PC-9 (cell line): Measurements from ENCODE around the gene HS3ST4. TPM values are rescaled to one million over a fixed set of nuclear protein-coding genes. Genes with fewer than 3 reads are reported as not detected.

ENCODE experiments used
- BruUV-seq: library from RNA; stranded (reverse); fragments of 400-500 nt; replicated peaks from 2 replicates; lab custom pipeline; 2021; lab: Mats Ljungman, UMichigan
- CTCF ChIA-PET: fragments of 300-600 bp; sonication (Branson Sonifier 250); formaldehyde crosslinking; loops from one replicate; lab custom pipeline; 2022; ENCODE audit warnings: antibody characterized with exemption; lab: Charles Lee
- POLR2A ChIA-PET: fragments of 300-600 bp; sonication (Branson Sonifier 250); formaldehyde crosslinking; loops from one replicate; lab custom pipeline; 2022; ENCODE audit warnings: antibody characterized with exemption; ENCODE audit not compliant: unreplicated experiment; lab: Charles Lee
- DNase-seq, 2 experiments: peaks; one replicate each; pipeline versions ENCODE4 v3.0.0 to v3.0.0-alpha.2; 2015 to 2022; ENCODE audit warnings: mixed read lengths in 1 of 2
- H2AFZ ChIP-seq: fragments of 200-600 bp; sonication (generic); 2 replicates; pipeline ENCODE4 v1.8.1; 2017; ENCODE audit warnings: antibody characterized with exemption
- H3F3A ChIP-seq: fragments of 200-600 bp; sonication (generic); 2 replicates; pipeline ENCODE4 v1.8.1; 2017; ENCODE audit warnings: antibody characterized with exemption, mild to moderate bottlenecking, low read depth; ENCODE audit not compliant: insufficient read depth
- H3K27ac ChIP-seq: fragments of 200-600 bp; sonication (generic); 2 replicates; pipeline ENCODE4 v1.6.1; 2016; ENCODE audit warnings: mixed run types
- H3K27me3 ChIP-seq: fragments of 200-600 bp; sonication (generic); 2 replicates; pipeline ENCODE4 v1.6.1; 2016; ENCODE audit warnings: low read depth, mixed run types; ENCODE audit not compliant: insufficient read depth
- H3K36me3 ChIP-seq: fragments of 200-600 bp; sonication (generic); 2 replicates; pipeline ENCODE4 v1.6.1; 2016; ENCODE audit warnings: low read depth, mixed run types
- H3K4me1 ChIP-seq: fragments of 200-600 bp; sonication (generic); replicated peaks from 2 replicates; pipeline ENCODE4 v1.6.1; 2016; ENCODE audit warnings: mixed run types; ENCODE audit not compliant: insufficient read depth
- H3K4me2 ChIP-seq: fragments of 200-600 bp; sonication (generic); 2 replicates; pipeline ENCODE4 v1.6.1; 2017; ENCODE audit warnings: mixed run types
- H3K4me3 ChIP-seq: fragments of 200-600 bp; sonication (generic); 2 replicates; pipeline ENCODE4 v1.6.1; 2016; ENCODE audit warnings: mixed run types
- H3K79me2 ChIP-seq: fragments of 200-600 bp; sonication (generic); 2 replicates; pipeline ENCODE4 v1.6.1; 2017; ENCODE audit warnings: low read depth, mixed run types
- H3K9me2 ChIP-seq: fragments of 200-600 bp; sonication (generic); 2 replicates; pipeline ENCODE4 v1.8.1; 2017; ENCODE audit warnings: mild to moderate bottlenecking; ENCODE audit not compliant: insufficient read depth
- H3K9me3 ChIP-seq: fragments of 200-600 bp; sonication (generic); 2 replicates; pipeline ENCODE4 v1.8.1; 2016; ENCODE audit warnings: low read depth; ENCODE audit not compliant: insufficient read depth
- H4K20me1 ChIP-seq: fragments of 200-600 bp; sonication (generic); 2 replicates; pipeline ENCODE4 v1.8.1; 2017; ENCODE audit not compliant: insufficient read depth
- EZH2 ChIP-seq: fragments of 200-600 bp; sonication (generic); IDR thresholded peaks from 2 replicates; pipeline ENCODE4 v1.8.0; 2017; ENCODE audit warnings: antibody characterized with exemption, low read depth
- intact Hi-C: fragments of 100-400 bp; cut with micrococcal nuclease; formaldehyde crosslinking; loops from one replicate; pipeline ENCODE4 v1.10.0; 2022; ENCODE audit not compliant: unreplicated experiment
- total RNA-seq: library from RNA; stranded (reverse); gene quantifications from 2 replicates; pipeline ENCODE4 v1.2.3, GENCODE V29; 2021
- TF ChIP-seq, protein P1 (sequence below): fragments of 200-600 bp; sonication (generic); conservative IDR thresholded peaks from 2 replicates; pipeline ENCODE4 v1.6.1; 2017; ENCODE audit warnings: mixed run types, antibody characterized with exemption, mild to moderate bottlenecking, moderate library complexity

The HS3ST4 gene
- total RNA-seq, 1 experiment from 2014 or later: not detected

DNA sequence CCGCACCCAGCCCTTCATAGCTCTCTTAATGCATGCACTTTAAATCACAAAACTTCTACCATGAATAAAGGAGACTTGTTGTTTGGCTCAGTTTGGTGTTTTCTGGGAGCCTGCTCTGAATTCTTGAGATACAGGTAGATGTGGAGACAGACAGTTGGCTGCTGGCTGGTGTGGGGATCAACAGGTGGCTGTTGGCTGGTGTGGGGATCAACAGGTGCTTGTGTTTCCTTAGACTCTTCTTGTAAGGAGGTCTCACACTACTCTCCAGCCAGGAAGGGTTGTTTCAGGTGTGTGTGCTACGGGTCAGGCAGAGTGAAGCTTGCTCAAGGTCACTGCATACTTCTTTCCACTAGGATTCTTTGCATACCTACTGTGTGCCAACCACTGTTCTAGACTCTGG lies 265.9 kb downstream of the HS3ST4 start:
- CTCF ChIA-PET: no interaction called here

DNA sequence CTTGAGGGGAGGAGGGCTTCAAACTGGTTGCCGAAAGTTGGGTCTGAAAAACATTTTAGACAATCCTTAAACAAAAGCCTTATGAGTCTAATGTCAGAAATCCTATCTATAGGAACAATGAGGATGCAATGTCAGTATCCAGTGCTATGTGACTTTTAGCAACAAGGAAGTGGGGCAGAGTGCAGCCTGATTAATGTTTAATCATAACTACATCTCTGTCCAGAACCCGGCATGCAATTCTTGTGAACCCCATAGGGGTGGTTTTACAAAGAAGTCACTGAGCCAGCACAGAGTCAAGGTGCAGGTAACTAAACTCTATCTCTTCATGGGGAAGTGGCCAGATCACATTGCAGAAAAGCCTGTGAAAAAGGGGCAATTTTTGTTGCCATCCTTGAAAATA lies 267.5 kb downstream of the HS3ST4 start:
- CTCF ChIA-PET: no interaction called here
- intact Hi-C loops: no loop called here

More for the DNA sequence above, 265.9 kb downstream of the HS3ST4 start:
- Histone ChIP-seq H3K4me3 (no peak overlapping the region), H3K4me2 (no peak overlapping the region), H3F3A (no peaks in the 10 kb centered on the region), H2AFZ (no peak overlapping the region), H3K27ac (no peak overlapping the region), H3K9me2 (no peaks in the 10 kb centered on the region), H4K20me1 (no peaks in the 10 kb centered on the region), H3K27me3 (0 out of 2 replicates have a peak, but pooled peaks cover 11% of the 10 kb centered on the region), H3K79me2 (no peaks in the 10 kb centered on the region), H3K4me1 (no peaks in the 10 kb centered on the region), H3K9me3 (no peaks in the 10 kb centered on the region), H3K36me3 (no peaks in the 10 kb centered on the region)
- no peak for TF ChIP-seq EZH2
- TF ChIP-seq, protein P1, sequence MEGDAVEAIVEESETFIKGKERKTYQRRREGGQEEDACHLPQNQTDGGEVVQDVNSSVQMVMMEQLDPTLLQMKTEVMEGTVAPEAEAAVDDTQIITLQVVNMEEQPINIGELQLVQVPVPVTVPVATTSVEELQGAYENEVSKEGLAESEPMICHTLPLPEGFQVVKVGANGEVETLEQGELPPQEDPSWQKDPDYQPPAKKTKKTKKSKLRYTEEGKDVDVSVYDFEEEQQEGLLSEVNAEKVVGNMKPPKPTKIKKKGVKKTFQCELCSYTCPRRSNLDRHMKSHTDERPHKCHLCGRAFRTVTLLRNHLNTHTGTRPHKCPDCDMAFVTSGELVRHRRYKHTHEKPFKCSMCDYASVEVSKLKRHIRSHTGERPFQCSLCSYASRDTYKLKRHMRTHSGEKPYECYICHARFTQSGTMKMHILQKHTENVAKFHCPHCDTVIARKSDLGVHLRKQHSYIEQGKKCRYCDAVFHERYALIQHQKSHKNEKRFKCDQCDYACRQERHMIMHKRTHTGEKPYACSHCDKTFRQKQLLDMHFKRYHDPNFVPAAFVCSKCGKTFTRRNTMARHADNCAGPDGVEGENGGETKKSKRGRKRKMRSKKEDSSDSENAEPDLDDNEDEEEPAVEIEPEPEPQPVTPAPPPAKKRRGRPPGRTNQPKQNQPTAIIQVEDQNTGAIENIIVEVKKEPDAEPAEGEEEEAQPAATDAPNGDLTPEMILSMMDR: no peak
- no peak for DNase-seq
- intact Hi-C loops: no loop called here
- POLR2A ChIA-PET: no interaction called here
- BruUV-seq: no TSS peak

DNA sequence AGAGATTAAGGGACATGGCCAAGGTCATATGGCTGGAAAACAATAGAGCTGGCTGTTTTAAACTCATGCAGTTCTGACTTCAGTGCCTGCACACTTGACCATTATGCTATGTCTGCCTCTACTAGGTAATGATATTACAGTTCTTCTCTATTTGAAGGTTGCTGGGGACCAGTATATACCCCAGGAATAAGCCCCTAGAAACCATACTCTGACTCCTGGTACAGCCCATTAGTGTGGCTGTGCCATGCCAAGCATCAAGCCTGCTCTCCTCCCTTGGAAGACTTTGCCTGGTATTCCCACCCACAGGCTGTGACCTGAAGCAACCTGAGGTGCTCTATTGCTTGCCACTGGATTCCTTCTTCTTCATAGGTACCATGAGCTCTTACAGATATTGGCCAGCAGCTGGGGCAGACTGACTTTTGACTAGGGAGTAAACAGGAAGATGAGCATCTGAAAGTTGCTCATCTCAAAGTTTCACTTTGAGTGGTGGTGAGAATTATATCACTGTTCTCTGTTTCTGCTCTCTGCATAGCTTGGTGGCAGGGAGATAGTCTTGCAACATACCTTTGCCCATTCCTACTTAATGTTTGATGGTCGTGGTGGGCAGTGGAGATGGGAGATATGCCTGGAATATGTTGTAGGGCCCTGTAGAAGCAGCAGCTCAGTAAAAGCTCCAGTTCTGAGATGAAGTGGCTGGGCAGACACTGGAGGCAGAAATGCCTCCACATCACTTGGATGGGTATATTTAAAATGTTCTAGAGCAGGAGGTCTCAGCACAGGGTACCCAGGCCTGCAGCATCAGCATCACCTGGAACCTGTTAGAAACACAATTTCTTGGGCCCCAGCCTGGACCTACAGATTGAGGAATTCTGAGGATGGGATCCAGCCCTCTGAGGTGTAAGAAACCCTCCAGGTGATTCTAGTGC lies 274.7 kb downstream of the HS3ST4 start:
- POLR2A ChIA-PET: no interaction called here
- H3K79me2 ChIP-seq: no peaks in the 10 kb centered on the region
- CTCF ChIA-PET: no interaction called here
- no peaks in the 10 kb centered on the region for H3K4me1 ChIP-seq
- no peak for DNase-seq
- H3K36me3 ChIP-seq: no peaks in the 10 kb centered on the region
- no peaks in the 10 kb centered on the region for H3K9me2 ChIP-seq
- no TSS peak for BruUV-seq
- H3K27ac ChIP-seq: no peak overlapping the region
- H4K20me1 ChIP-seq: no peaks in the 10 kb centered on the region
- H3K4me2 ChIP-seq: no peak overlapping the region
- H3K9me3 ChIP-seq: no peaks in the 10 kb centered on the region
- no peaks in the 10 kb centered on the region for H3K27me3 ChIP-seq
- no peak overlapping the region for H2AFZ ChIP-seq
- TF ChIP-seq, protein P1: no peak
- no peak for TF ChIP-seq EZH2
- H3F3A ChIP-seq: no peaks in the 10 kb centered on the region
- no peak overlapping the region for H3K4me3 ChIP-seq
- intact Hi-C loops: no loop called here

More for the DNA sequence above, 267.5 kb downstream of the HS3ST4 start:
- no peak overlapping the region for H3K4me2 ChIP-seq
- no peak for TF ChIP-seq EZH2
- TF ChIP-seq, protein P1: no peak
- no peaks in the 10 kb centered on the region for H3K36me3 ChIP-seq
- H4K20me1 ChIP-seq: no peaks in the 10 kb centered on the region
- no TSS peak for BruUV-seq
- 0 out of 2 replicates have a peak, but pooled peaks cover 11% of the 10 kb centered on the region for H3K27me3 ChIP-seq
- H3K9me3 ChIP-seq: no peaks in the 10 kb centered on the region
- H3K27ac ChIP-seq: no peak overlapping the region
- no peak overlapping the region for H2AFZ ChIP-seq
- POLR2A ChIA-PET: no interaction called here
- H3K9me2 ChIP-seq: no peaks in the 10 kb centered on the region
- DNase-seq: no peak
- no peak overlapping the region for H3K4me3 ChIP-seq
- H3K4me1 ChIP-seq: no peaks in the 10 kb centered on the region
- H3K79me2 ChIP-seq: no peaks in the 10 kb centered on the region
- no peaks in the 10 kb centered on the region for H3F3A ChIP-seq
